Hematopoietic multipotent progenitor cell treated with erythropoietin and hydrocortisone succinate and interleukin-3 and kit ligand, for 15 days (in vitro differentiated cells): ENCODE measurements around the gene IFNL3.
A peak's percentile ranks its signal among the peaks of the same experiment; 100 is the strongest.
"Not testable (repeated sequence)": the region's sequence is repeated elsewhere in the genome, so short reads cannot be mapped to it uniquely, and the experiment has no call there.

Experiments used
- DNase-seq: peaks from one replicate; pipeline ENCODE4 v3.0.0-alpha.2; 2015; ENCODE audit warnings: low spot score

Gene IFNL3

DNA sequence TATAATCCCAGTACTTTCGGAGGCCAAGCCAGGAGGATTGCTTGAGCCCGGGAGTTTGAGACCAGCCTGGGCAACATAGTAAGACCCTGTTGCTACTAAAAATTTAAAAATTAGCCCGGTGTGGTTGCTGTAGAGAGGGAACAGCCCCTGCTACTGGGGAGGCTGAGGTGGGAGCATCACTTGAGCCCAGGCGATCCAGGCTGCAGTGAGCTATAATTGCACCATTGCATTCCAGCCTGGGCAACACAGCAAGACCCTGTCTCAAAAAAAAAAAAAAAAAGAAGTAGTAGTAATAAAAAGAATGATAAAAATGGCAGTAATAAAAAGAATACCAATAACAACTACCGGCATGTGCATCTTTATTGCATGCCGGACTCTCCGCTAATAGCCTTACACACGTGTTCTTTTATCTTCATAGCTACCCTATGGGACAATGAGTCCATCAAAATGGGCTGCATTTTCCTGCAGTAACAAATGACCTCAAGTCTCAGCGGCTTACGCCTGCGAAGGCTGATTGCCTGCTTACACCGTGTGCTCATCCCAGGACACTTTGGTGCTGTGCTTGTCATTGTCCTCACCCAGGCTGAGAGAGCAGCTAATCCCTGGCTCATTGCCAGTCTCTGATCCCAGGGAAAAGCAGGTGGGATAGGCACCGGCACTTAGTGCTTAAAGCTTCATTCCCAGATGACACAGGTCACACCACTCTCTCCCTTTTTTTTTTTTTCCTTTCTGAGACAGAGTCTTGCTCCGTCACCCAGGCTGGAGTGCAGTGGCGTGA is 26.4 kb downstream of the IFNL3 start:
- no peak for DNase-seq

DNA sequence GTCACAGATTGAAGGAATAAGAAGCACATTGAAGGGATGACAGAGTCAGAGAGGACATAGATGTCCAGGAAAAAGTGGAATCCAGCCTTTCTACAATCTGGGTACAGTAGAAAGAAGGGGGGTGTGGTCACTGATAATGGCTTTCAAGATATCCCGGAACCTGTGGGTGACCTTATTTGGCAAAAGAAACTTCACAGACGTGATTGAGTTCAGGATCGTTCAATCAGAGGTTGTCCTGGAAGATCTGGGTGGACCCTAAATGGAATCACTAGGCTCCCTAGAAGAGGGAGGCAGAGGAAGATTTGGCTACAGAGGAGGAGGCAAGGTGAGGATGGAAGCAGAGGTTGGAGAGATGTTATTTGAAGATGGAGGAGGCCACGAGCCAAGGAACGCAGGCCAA is 27.7 kb downstream of the IFNL3 start:
- no peak for DNase-seq

DNA sequence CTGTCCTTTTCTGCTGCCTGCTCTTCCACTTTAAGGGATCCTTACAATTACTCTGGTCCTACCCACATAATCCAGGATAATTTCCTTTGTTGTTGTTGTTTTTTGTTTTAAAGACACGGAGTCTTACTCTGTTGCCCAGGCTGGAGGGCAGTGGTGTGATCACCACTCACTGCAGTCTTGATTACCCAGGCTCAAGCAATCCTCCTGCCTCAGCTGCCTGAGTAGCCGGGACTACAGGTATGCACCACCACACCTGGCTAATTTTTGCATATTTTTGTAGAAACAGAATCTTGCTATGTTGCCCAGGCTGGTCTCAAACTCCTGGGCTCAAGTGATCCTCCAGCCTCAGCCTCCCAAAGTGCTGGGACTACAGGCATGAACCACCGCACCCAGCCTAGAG is 29.5 kb downstream of the IFNL3 start:
- not testable (repeated sequence) for DNase-seq

DNA sequence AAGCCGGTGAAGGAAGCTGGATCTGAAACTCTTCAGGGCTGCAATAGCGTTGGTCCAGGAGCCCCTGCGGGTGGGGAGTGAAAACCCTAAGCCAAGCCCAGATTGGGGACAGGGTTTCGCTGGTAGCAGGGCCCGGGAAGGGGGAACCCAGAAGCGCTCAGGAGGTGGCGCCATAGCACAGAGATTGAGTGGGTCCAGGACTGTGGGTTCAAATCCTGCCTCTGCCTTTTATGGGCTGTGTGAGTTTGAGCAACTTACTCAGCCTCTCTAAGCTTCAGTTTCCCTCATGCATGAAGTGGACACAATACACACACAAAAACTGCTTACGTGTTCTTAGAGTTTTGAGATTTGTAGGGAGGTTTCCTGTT is 32.4 kb downstream of the IFNL3 start:
- DNase-seq, result peak; percentile 33

DNA sequence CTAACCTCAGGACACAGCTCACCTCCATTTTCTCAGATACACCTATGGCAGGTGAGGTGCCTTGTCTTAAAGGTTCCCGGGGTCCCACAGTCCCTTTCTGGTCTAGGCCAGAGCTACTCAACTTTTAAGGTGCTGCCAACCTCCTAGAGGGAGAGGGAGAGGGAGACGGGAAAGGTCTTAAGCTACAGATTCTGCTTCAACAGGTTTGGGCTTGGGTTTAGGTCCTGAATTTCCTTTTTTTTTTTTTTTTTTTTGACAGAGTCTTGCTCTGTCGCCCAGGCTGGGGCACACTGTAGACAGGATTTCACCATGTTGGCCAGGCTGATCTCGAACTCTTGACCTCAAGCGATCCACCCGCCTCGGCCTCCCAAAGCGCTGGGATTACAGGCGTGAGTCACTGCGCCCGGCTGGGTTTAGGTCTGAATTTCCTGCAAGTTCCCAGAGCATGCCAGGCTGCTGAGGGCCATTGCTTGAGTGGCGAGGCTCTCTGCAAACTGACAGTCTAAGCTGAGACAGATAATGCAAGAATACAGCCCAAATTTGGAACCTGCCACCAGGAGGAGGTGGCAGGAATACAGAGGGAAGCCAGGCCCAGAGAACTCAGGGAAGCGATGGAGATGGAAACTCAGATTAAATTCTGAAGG is 33.0 kb downstream of the IFNL3 start:
- DNase-seq, result no peak

DNA sequence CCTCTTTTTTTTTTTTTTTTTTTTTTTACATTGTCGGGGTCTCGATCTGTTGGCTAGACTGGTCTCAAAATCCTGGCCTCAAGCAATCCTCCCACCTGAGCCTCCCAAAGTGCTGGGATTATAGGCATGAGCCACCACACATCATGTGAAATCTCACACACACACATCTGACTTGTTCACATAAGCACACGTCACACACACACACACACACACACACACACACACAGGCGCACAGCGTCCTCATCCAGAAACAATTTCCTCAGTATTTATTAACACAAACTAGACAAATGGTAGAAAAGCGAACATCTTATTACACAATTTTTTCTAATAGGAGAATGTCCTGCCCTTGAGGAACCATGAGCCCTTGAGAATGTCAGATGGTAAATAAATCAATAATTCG is 35.6 kb downstream of the IFNL3 start:
- DNase-seq, result no peak

DNA sequence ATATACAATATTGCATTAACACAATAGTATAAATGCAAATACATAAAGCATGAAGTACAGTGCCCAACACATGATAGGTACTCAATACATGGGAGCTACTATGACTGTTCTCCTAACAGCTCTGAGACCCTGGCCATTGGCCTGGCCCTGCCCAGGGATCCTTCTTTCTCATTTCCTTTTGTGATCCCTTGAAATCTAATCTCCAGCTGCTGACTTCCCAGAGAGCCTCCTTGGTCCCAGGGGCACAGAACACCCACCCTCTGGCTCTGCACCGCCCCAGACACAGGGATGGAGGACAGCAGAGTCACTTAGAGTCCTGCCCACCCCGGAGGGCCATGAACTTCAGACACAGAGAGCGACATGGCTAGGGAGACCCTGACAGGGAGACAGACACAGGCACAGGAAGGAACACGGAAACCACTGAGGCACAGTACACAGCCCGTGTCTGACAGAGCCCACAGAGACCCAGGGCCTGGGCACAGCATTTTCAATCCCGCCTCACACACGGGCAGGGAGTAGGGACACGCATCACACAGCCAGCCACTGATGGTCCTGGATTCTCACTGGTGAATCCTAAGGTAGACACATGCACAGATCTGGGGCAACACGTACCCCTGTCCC is 36.5 kb downstream of the IFNL3 start:
- no peak for DNase-seq

DNA sequence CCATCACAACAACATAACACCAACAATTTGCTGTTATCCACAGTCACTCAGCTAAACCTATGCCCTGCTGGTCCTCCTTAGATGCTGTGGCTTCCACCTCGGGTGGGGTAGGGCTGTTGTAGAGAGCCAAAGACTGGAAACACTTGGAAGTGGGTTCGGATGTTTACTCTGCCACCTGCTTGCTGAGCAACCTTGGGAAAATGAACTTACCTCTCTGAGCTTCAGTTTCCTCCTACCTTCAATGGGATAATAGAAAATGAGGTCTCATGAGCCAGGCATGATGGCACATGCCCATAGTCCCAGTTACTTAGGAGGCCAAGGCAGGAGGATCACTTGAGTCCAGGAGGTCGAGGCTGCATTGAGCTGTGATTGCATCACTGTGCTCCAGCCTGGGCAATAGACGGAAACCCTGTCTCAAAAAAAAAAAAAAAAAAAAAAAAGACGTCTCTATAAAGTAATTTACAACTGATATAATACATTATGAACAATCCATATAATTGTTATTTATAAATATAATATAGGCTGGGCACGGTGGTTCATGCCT is 37.4 kb downstream of the IFNL3 start:
- DNase-seq, result no peak

DNA sequence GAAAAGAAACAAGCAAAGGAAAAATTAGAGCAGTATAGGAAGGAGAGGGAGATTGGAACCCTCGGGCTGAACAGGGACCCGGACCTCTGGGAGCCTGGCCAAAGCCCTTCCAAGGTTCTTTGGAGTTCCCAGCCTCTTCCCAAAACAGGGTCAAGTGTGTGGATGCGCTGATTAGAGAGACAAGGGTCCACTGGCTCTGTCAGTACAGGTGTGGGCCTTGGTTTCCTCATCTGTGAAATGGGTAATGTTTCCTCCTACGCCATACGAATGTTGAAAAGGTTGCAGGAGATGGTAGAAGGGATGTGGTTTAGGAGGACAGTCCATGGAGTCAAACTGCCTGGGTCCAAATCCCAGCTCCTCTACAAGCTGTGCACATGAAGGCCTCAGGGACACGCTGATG is 38.7 kb downstream of the IFNL3 start:
- DNase-seq, result no peak

DNA sequence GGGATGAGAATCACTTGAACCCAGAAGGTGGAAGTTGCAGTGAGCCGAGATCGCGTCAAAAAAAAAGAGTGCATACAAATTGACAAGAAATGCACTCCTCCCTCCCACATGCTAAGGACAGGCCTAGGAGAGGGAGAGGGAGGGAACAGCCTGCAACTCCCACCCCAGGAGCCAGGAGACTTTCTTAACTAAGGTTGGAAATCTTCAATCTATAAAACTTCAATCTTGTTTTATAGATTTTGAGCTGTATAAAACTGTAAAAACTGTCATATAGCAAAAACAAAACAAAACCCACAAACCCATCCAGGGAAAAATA is 39.4 kb downstream of the IFNL3 start:
- no peak for DNase-seq

DNA sequence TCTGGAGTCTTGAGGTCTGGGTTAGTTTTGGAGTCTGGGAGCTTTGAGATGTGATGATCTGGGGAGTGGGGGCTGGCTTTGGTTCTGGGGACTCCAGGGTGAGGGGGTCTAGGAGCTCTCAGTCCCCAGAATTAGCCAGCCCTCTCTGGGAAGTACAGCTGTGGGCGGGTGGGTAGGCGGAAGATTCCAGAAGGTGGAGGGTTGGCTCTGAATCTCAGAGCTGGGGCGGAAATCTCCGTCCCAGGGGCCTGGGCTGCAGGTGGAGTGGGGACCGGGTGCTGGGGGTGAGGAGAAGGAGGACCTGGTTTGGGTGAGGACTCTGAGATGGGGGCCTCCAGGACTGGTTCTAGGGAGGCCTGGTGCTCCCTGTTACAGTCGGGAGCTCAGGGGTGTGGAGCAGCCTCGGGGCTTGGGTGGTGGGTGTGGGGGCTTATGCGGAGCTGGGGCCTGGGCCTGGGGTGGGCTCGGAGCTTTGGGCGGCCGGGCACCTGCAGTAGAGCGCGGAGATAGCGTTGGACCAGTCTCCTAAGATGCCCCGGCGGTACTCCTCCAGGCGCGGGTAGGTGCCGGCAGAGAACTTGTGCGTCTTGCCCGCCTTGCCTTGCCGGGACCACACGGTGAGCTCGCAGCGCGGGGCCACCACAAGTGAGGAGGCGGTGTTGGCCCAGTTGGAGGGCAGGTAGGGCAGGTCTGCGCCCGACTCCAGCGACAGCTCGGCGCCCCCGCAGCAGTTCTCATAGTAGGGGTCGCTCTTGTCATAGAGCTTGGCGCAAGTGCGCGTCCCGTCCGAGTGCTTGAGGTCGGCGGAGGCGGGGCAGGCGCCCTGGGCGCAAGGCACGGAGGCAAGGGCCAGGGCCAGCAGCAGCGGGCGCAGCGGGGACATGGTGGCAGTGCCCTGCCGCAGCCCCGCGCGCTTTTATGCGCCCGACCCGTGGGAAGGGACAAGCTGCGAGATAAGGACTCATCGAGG is 41.1 kb downstream of the IFNL3 start, which contains the start of gene SYCN:
SYCN (minus strand) TSS at position 892 of the 970 bp plus-strand sequence; CDS start at position 883, 9 bp downstream.
- DNase-seq, result no peak

DNA sequence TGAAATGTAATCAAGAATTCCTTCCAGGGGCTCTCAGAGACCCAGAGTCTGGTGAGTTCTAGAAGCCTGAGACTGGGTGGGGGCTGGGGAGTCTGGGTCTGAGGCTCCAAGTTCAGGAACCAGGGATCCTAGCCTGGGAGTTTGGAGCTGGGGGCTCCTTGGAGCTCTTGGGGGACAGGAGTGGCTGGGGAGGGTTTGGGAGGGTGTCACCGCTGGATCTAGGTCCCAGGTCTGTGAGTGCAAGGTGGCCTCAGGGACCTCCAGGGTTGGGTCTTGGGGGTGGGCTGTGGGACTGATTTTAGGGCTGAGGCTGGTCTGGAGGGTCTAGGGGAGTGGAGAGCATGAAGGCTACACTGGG is 41.8 kb downstream of the IFNL3 start:
- no peak for DNase-seq

DNA sequence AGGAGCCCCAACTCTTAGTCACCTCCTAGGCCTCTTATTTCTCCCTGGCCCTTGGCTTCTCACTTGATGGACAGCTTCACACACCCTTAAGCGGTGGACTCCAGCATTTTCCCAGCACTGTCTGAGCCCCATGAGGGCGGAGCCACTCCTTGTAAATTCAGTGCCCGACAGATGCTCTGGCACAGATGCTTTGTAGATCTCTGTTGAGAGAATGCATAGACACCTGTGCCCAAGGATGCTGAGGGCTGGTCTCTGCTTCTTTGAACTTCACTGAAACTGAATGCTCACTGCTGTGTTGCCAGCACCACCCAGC is 44.0 kb downstream of the IFNL3 start:
- no peak for DNase-seq

DNA sequence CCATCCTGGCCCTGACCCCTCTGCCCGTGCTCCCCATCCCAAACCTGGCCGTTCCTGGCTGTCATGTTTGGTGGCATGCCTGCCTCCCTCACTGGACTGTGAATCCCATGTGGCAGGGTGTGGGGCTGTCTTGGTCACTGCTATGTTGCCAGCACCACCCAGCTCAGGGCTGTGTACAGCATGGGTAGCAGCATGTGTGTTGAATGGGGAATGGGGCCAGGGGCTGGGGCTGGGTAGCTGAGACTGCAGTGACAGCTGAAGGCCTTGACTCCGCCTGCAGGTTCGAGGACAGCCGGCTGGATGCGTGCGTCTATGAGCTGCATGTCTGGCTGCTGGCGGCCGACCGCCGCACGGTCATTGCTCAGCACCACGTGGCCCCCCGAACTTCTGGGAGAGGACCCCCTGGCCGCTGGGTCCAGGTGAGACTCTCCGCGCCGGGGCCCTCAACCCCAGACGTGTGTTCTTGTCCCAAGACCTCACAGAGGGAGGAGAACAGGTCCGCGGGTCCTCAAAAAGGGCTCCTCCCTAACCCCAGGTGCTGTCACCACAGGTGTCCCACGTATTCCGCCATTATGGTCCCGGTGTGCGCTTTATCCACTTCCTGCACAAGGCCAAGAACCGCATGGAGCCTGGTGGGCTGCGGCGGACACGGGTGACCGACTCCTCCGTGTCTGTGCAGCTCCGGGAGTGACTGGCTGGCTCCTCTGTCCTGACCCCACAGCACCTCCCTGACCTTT is 44.6 kb downstream of the IFNL3 start:
- no peak for DNase-seq

DNA sequence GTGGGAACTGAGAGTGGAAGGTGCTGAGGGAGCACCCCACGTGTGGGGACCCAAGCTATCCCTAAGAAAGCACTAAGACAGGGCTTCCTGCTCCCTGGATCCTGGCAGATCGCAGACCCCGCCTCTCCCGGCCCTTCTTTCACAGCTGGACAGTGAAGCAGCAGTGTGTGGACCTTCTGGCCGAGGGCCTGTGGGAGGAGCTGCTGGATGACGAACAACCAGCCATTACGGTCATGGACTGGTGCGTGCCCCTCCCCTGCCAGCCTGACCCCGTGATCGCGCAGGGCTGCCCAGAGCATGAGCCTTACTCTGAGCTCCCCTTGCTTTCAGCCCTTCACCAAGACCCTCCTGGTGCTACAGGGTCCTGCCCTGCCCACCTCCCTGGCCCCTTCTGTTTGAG is 45.8 kb downstream of the IFNL3 start:
- no peak for DNase-seq

DNA sequence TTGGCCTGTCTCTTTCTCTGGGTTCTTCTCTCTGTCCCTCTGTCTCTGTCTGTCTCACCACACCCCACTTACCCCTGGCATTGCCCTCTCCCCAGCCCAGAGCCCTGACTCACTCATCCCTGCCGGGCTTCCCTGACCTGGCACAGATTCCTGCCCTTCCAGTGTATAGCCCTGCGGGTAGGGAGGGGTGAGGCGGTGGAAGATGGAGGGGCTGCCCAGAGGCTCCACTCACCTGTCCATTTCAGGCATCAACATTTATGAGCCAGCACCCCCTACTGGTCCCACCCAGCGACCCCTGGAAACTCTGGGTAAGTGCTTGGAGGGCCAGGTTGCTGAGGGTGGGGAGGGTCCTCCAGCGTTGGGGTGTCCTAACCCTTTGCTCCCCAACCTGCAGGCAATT is 47.0 kb downstream of the IFNL3 start:
- no peak for DNase-seq

DNA sequence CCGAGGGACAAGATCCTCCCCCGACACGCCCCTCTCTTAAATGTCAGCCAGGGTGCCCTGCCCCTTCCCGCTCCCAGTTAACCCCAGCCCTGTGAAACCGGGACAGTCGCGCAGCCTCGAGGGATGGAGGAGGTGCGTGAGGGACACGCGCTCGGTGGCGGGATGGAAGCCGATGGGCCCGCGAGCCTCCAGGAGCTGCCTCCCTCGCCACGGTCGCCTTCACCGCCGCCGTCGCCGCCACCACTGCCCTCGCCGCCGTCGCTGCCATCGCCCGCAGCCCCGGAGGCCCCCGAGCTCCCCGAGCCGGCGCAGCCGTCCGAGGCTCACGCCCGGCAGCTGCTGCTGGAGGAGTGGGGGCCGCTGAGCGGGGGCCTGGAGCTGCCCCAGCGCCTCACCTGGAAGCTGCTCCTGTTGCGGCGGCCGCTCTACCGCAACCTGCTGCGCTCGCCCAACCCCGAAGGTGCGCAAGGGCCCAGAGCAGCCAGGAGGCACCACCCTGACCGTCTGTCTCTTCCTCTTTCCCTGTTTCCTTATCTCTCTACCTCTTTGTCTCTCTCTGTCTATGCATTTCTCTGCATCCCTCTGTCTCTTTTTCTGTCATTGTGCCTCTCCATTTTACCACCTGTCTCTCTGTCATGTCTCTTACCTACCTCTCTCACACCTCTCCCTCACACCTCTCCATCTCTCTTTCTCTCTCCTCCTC is 47.8 kb downstream of the IFNL3 start, which contains the start of gene NCCRP1:
NCCRP1 (plus strand) TSS at position 105 of the 703 bp plus-strand sequence; CDS start at position 124, 19 bp downstream.
- no peak for DNase-seq

DNA sequence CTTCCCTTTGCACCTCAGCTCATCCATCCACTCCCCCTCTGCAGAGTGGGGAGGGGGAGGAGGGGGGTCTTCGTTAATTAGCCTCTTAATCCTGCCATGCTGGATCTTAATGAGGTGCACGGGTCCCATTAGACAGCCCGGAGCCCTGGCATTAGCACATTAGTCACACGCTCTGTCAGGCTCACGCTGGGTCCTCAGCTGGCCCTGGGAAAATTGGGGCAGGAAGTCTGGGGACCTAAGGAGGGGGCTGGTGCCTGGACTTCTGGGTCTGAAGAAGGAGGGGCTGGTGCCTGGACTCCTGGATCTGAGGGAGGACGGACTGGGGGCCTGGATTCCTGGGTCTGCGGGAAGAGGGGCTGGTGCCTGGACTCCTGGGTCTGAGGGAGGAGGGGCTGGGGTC is 48.5 kb downstream of the IFNL3 start:
- DNase-seq, result no peak

DNA sequence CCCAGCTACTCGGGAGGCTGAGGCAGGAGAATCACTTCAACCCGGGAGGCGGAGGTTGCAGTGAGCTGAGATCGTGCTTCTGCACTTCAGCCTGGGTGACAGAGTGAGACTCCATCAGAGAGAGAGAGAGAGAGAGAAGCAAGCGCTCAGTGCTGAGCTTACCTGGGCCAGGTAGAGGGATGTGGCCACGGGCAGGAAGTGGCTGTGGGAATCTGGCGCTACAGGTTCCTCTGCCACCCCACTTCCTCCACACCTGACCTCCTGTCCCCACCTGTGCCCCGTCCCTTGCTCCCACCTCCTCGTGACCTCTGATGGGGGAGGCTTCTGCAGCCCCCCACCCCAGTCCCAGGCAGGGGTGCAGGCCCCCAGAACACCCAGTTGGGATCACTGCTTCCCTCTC is 49.1 kb downstream of the IFNL3 start:
- DNase-seq, result no peak

DNA sequence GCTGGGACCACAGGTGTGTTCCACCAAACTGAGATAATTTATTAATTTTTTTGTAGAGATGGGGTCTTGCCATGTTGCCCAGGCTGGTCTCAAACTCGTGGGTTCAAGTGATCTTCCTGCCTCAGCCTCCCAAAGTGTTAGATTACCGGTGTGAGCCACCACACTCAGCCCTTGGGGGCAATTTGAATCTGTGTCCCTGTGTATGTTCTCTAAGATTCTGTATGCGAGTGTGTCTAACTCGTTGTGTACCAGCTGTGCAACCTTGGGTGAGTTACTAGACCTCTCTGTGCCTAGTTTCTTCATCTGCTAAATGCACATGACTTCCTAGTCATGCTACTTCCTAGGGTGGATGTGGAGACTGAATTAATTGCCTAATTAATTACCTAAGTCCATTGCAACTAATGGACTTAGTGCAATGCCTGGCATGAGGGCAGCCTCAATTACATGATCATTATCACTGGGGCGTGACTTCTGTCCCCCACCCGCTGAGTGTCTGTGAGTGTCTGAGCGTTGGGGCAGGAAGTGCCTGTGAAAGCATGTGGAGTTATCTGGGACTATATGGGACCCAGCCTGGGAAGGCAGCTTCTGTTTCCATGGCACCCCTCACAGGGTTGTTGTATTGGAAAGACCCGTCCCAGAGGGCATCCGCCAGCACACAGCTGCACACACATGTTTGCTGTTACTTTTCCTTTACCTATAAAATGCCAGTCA is 49.8 kb downstream of the IFNL3 start:
- no peak for DNase-seq
